Medulla oblongata (tissue), 1 donor: Measurements from ENCODE around the gene ALOXE3.
"Not testable (repeated sequence)": the region's sequence is repeated elsewhere in the genome, so short reads cannot be mapped to it uniquely, and the experiment has no call there.

Experiments
- DNase-seq: peaks from one replicate; pipeline ENCODE4 v3.0.0-alpha.2; 2015; ENCODE audit errors: extremely low spot score

The ALOXE3 gene

GRCh38 chr17:8122422-8122923 lies 4.2 kb upstream of the ALOXE3 start:
- peak; percentile 36 for DNase-seq

- DNase-seq: peak; percentile 70
These were observed 3.5 kb upstream of the ALOXE3 start for GRCh38 chr17:8121681-8122421.

- DNase-seq: no peak
These were observed 3.0 kb upstream of the ALOXE3 start for GRCh38 chr17:8121407-8121680.

- peak; percentile 72 for DNase-seq
These were observed 2.4 kb upstream of the ALOXE3 start for GRCh38 chr17:8120520-8121406.

GRCh38 chr17:8119581-8120519 lies 1.5 kb upstream of the ALOXE3 start:
- DNase-seq: peak; percentile 97

- DNase-seq: peak; percentile 92
These were observed 661 bp upstream of the ALOXE3 start for GRCh38 chr17:8118769-8119580.

- DNase-seq: peak; percentile 10
These were observed 841 bp downstream of the ALOXE3 start for GRCh38 chr17:8117367-8117979.

- DNase-seq: no peak
These were observed 1.5 kb downstream of the ALOXE3 start for GRCh38 chr17:8116776-8117175.

GRCh38 chr17:8110907-8111306 lies 7.4 kb downstream of the ALOXE3 start:
- DNase-seq: no peak

- DNase-seq: no peak
These were observed 7.9 kb downstream of the ALOXE3 start for GRCh38 chr17:8110456-8110804.

- DNase-seq: no peak
These were observed 8.5 kb downstream of the ALOXE3 start for GRCh38 chr17:8109661-8110455.

GRCh38 chr17:8108972-8109660 lies 9.2 kb downstream of the ALOXE3 start:
- DNase-seq: no peak

GRCh38 chr17:8106980-8107379 lies 11.3 kb downstream of the ALOXE3 start:
- DNase-seq: not testable (repeated sequence)

- no peak for DNase-seq
These were observed 12.3 kb downstream of the ALOXE3 start for GRCh38 chr17:8105957-8106398.

GRCh38 chr17:8104911-8105310 lies 13.4 kb downstream of the ALOXE3 start:
- DNase-seq: no peak

- DNase-seq: no peak
These were observed 14.8 kb downstream of the ALOXE3 start for GRCh38 chr17:8103549-8103948.

GRCh38 chr17:8101721-8102120 lies 16.6 kb downstream of the ALOXE3 start:
- DNase-seq: no peak

- DNase-seq: no peak
These were observed 17.6 kb downstream of the ALOXE3 start for GRCh38 chr17:8100763-8101162.

- DNase-seq: peak; percentile 12
These were observed 18.2 kb downstream of the ALOXE3 start for GRCh38 chr17:8100111-8100510.
